Astrocyte of the cerebellum (primary cell): ENCODE data around the gene ZFP2.
"Not testable (repeated sequence)": the region's sequence is repeated elsewhere in the genome, so short reads cannot be mapped to it uniquely, and the experiment has no call there.

ENCODE experiments used
- DNase-seq: peaks from one replicate; pipeline ENCODE4 v3.0.0-alpha.2; 2011; ENCODE audit warnings: low read depth
- H3K4me3 ChIP-seq: 2 replicates; pipeline ENCODE4 v1.5.1; 2011; ENCODE audit warnings: mild to moderate bottlenecking, low read depth, low read length, moderate library complexity
- CTCF ChIP-seq: IDR thresholded peaks from 2 replicates; pipeline ENCODE4 v1.5.1; 2012; ENCODE audit warnings: low read length, low read depth, moderate library complexity, mild to moderate bottlenecking; ENCODE audit errors: missing control alignments
- in situ Hi-C: cut with HindIII; loops from 2 replicates; pipeline ENCODE4 v1.10.0; 2017; ENCODE audit warnings: low sequenced_read_pairs

Gene ZFP2

GRCh38 chr5:178895615-178896571 lies at the start of gene ZFP2:
Gene ZFP2 (plus strand): TSS chr5:178895913. CDS start chr5:178931314, 35,401 bp downstream.
- peak; percentile 3 for DNase-seq
- H3K4me3 ChIP-seq = peak within 1 kb of the TSS; percentile 63
- in situ Hi-C loops = no loop called here
- TF ChIP-seq CTCF = no peak

- TF ChIP-seq CTCF = no peak
- H3K4me3 ChIP-seq = no peak overlapping the region
- in situ Hi-C loops = loop anchor here (10.0 kb wide), 1 partner anchor 65 kb away; no protein-coding TSS in a partner anchor
- no peak for DNase-seq
Observed at GRCh38 chr5:178849316-178849715, 46.4 kb upstream of the ZFP2 start.

GRCh38 chr5:178851951-178852350 lies 43.8 kb upstream of the ZFP2 start:
- TF ChIP-seq CTCF = no peak
- in situ Hi-C loops = no loop called here
- no peak overlapping the region for H3K4me3 ChIP-seq
- no peak for DNase-seq

GRCh38 chr5:178854284-178854683 lies 41.4 kb upstream of the ZFP2 start:
- no peak for DNase-seq
- TF ChIP-seq CTCF = no peak
- in situ Hi-C loops = no loop called here
- H3K4me3 ChIP-seq = no peak overlapping the region

- DNase-seq = peak; percentile 79
- H3K4me3 ChIP-seq = peak within 1 kb of the TSS; percentile 59
- in situ Hi-C loops = no loop called here
- TF ChIP-seq CTCF = no peak
Observed at GRCh38 chr5:178859625-178860521, 35.8 kb upstream of the ZFP2 start, which contains the start of gene ZNF354B. Gene ZNF354B (plus strand): TSS chr5:178859953. CDS start chr5:178861048, 1,095 bp downstream.

- peak overlapping the region; percentile 59 for H3K4me3 ChIP-seq
- in situ Hi-C loops, DNase-seq: not testable (repeated sequence)
Observed at GRCh38 chr5:178860615-178861014, 35.1 kb upstream of the ZFP2 start.
